ENCODE data around the gene CCDC12. TPM values are rescaled to one million over a fixed set of nuclear protein-coding genes. Genes with fewer than 3 reads are reported as not detected.

Gene CCDC12
- total and polyA plus RNA-seq, 2 of the 13 experiments (the other 11 are each of a cell fraction or from before 2014, with no cell fraction given): 30.1 to 49.5 TPM

GRCh38 chr3:46997453-46998091, 21.0 kb upstream of the CCDC12 start:
- in situ Hi-C loops (cut with HindIII; ENCODE audit: extremely low pct_ligation_motif_present, low pct_unique_long_range_greater_than_20kb): no loop called here
- 95% methylated on average over 7 of the region's 13 CpGs for WGBS (ENCODE audit: low lambda C conversion rate)

More at GRCh38 chr3:46997453-46998091, 21.0 kb upstream of the CCDC12 start:
- TF ChIP-seq ZNF891 (CRISPR knock-in tag; IDR thresholded peaks at IDR 0.05) (no peak), NR3C1 (CRISPR knock-in tag; IDR thresholded peaks at IDR 0.05) (no peak), MAFF (IDR thresholded peaks at IDR 0.05; ENCODE audit: low read depth, low read length) (peak; percentile 55; the same call in 1 of the 2 replicates), NR2F6 (IDR thresholded peaks at IDR 0.05) (no peak), NR2F6 (CRISPR knock-in tag; IDR thresholded peaks at IDR 0.05) (no peak), MAFK (conservative IDR thresholded peaks at IDR 0.05 in 1 of 2, IDR thresholded peaks at IDR 0.05 in 1 of 2; ENCODE audit: low read length in 2 of 2) (peak; percentile 71 to 72), HNF4G (IDR thresholded peaks at IDR 0.05; ENCODE audit: borderline replicate concordance, low read depth, low read length) (no peak), HNF4G (CRISPR knock-in tag; IDR thresholded peaks at IDR 0.05; ENCODE audit: borderline replicate concordance, low read depth) (no peak), THAP9 (CRISPR knock-in tag; IDR thresholded peaks at IDR 0.05; ENCODE audit: borderline replicate concordance) (no peak), ZNF850 (CRISPR knock-in tag; conservative IDR thresholded peaks at IDR 0.05) (no peak), AKNA (CRISPR knock-in tag; IDR thresholded peaks at IDR 0.05; ENCODE audit: borderline replicate concordance) (no peak), HOXA5 (CRISPR knock-in tag; IDR thresholded peaks at IDR 0.05) (no peak), NFKB2 (CRISPR knock-in tag; IDR thresholded peaks at IDR 0.05; ENCODE audit: borderline replicate concordance) (no peak), BRCA1 (CRISPR knock-in tag; IDR thresholded peaks at IDR 0.05) (no peak), SP2 (CRISPR knock-in tag; IDR thresholded peaks at IDR 0.05) (no peak), HNRNPK (IDR thresholded peaks at IDR 0.05; ENCODE audit: low read depth, low read length, poor library complexity, severe bottlenecking) (no peak)
- Histone ChIP-seq H3K79me2 (ENCODE audit: insufficient read depth, low read length) (no peaks in the 10 kb centered on the region), H3K9me3 (ENCODE audit: low read length) (no peaks in the 10 kb centered on the region), H3K4me1 (ENCODE audit: insufficient read depth, low read length) (peaks cover 12% of the 10 kb centered on the region), H3K4me3 (replicated peaks in 1 of 3; ENCODE audit: insufficient read depth in 1 of 3, low read depth in 2 of 3, low read length in 3 of 3) (no peak overlapping the region), H2AFZ (ENCODE audit: low read length) (no peak overlapping the region), H4K20me1 (ENCODE audit: insufficient read depth, low read length) (no peaks in the 10 kb centered on the region), H3K9ac (ENCODE audit: insufficient read depth, low read depth, low read length) (no peak overlapping the region), H3K36me3 (replicated peaks in 1 of 2; ENCODE audit: control insufficient read depth in 1 of 2, insufficient read depth in 2 of 2, low read length in 2 of 2) (peaks cover 3% of the 10 kb centered on the region in 2 experiments; a peak in 2 of 5 replicates), H3K27ac (ENCODE audit: extremely low read length, insufficient read depth, low read length) (no peak overlapping the region), H3K27me3 (ENCODE audit: control insufficient read depth in 1 of 2, insufficient read depth in 2 of 2, low read length in 2 of 2) (no peaks in the 10 kb centered on the region), H3K4me2 (ENCODE audit: low read depth, low read length) (no peak overlapping the region)
- intact Hi-C loops (cut with micrococcal nuclease; ENCODE audit: unreplicated experiment): no loop called here
- DNase-seq (ENCODE audit: low spot score) (no peak), ATAC-seq (peak; percentile 1; the same call in 1 of the 3 replicates), FAIRE-seq (no peak)
- no TSS peak for BruUV-seq (replicated peaks)
- ChIA-PET POLR2A (no interaction called here), CTCF (ENCODE audit: low intra/inter-chr PET ratio, low total read pairs) (interaction anchor here (0.8 to 2.0 kb wide), 2 partner anchors 31 to 74 kb away, joined by 5 to 27 read pairs; no protein-coding TSS in a partner anchor)
